ENCODE data around the gene THOC5. TPM values are rescaled to one million over a fixed set of nuclear protein-coding genes. Genes with fewer than 3 reads are reported as not detected.

The THOC5 gene
- total RNA-seq, 1 donor from 2014 or later = 44.8 TPM

- Mint-ChIP-seq H3K36me3 (no peaks in the 10 kb centered on the region), H3K27me3 (ENCODE audit: low read depth) (no peaks in the 10 kb centered on the region), H3K9me3 (no peaks in the 10 kb centered on the region), H3K4me3 (no peak overlapping the region), H3K27ac (peak overlapping the region; percentile 95), H3K4me1 (peaks cover 34% of the 10 kb centered on the region)
- no peak for TF ChIP-seq CTCF (IDR thresholded peaks at IDR 0.05; ENCODE audit: unreplicated experiment)
- peak in 1 of 2 experiments; percentile 44 for DNase-seq (ENCODE audit: low spot score in 2 of 2, unreplicated experiment in 2 of 2)
Measured at GRCh38 chr22:29456211-29456671, 97.3 kb downstream of the THOC5 start.

Other genes starting within 250 kb of the THOC5 start
- 13.4 to 14.6 TPM (median 13.6 TPM) in 3 replicates for gene GAS2L1, start 247.1 kb downstream of the THOC5 start, total RNA-seq
- 2.5 to 3.8 TPM (median 3.1 TPM) in 3 replicates for gene RASL10A, start 238.1 kb downstream of the THOC5 start, total RNA-seq
- 40.3 to 43.9 TPM (median 41.0 TPM) in 3 replicates for gene AP1B1, start 165.2 kb downstream of the THOC5 start, total RNA-seq
- gene RFPL1, start 115.2 kb downstream of the THOC5 start, total RNA-seq = 0.29 to 0.63 TPM (median 0.54 TPM) in 3 replicates
- gene NEFH, start 73.5 kb downstream of the THOC5 start, total RNA-seq = 3.4 to 4.3 TPM (median 3.5 TPM) in 3 replicates
- gene NIPSNAP1, start 27.4 kb upstream of the THOC5 start, total RNA-seq = 134 to 138 TPM (median 137 TPM) in 3 replicates
- gene NF2, start 49.9 kb upstream of the THOC5 start, total RNA-seq = 41.8 to 42.1 TPM (median 42.0 TPM) in 3 replicates
- 0.11 TPM in 1 of 3 replicates, not detected in the others for gene CABP7, start 166.2 kb upstream of the THOC5 start, total RNA-seq
- gene ZMAT5, start 213.2 kb upstream of the THOC5 start, total RNA-seq = 16.5 to 18.8 TPM (median 17.1 TPM) in 3 replicates
- 72.9 to 88.1 TPM (median 76.6 TPM) in 3 replicates for gene UQCR10, start 213.6 kb upstream of the THOC5 start, total RNA-seq